Endothelial cell of umbilical vein (primary cell): ENCODE measurements around the gene ERBB4. TPM values are rescaled to one million over a fixed set of nuclear protein-coding genes. Genes with fewer than 3 reads are reported as not detected.

Source experiments
- BruUV-seq: library from RNA; stranded (reverse); fragments of 400-500 nt; replicated peaks from 2 replicates; lab custom pipeline; 2021; lab: Mats Ljungman, UMichigan
- CTCF ChIA-PET: fragments of 300-600, 350-600 bp; sonication (Branson Sonifier 250); formaldehyde crosslinking; loops from one replicate; lab custom pipeline; 2021; ENCODE audit warnings: antibody characterized with exemption, inconsistent platforms; lab: Charles Lee
- POLR2A ChIA-PET: fragments of 300-600, 350-600 bp; sonication (Branson Sonifier 250); formaldehyde crosslinking; loops from one replicate; lab custom pipeline; 2021; ENCODE audit warnings: antibody characterized with exemption, inconsistent platforms; lab: Charles Lee
- DNase-seq: peaks from one replicate; pipeline ENCODE4 v3.0.0-alpha.2; 2011; ENCODE audit warnings: low read depth, low spot score
- FAIRE-seq: peaks from 2 replicates; lab custom pipeline; 2011; peaks lifted over from hg19 to GRCh38; lab: Jason Lieb, UNC
- H2AFZ ChIP-seq: 2 replicates; pipeline ENCODE4 v1.6.0; 2012; ENCODE audit warnings: low read depth, low read length, control low read depth, inconsistent platforms
- H3K27ac ChIP-seq: 2 replicates; pipeline ENCODE4 v1.5.1; 2011; ENCODE audit warnings: low read depth, mild to moderate bottlenecking, control low read depth, low read length, moderate library complexity; ENCODE audit not compliant: insufficient read depth
- H3K27me3 ChIP-seq, 2 experiments: 2 replicates each; pipeline versions ENCODE4 v1.6.0 to v1.6.1; 2011; ENCODE audit warnings: low read length in 2 of 2, mixed read lengths in 1 of 2; ENCODE audit not compliant: control insufficient read depth in 2 of 2, insufficient read depth in 2 of 2
- H3K36me3 ChIP-seq, 2 experiments: 2 replicates in 1 of 2; 3 replicates in 1 of 2; pipeline ENCODE4 v1.5.1; 2011; ENCODE audit warnings: low read length in 2 of 2, mild to moderate bottlenecking in 1 of 2, moderate library complexity in 1 of 2; ENCODE audit not compliant: control insufficient read depth in 2 of 2, insufficient read depth in 2 of 2; ENCODE audit errors: extremely low read depth in 1 of 2
- H3K4me1 ChIP-seq: 3 replicates; pipeline ENCODE4 v1.5.1; 2011; ENCODE audit warnings: mild to moderate bottlenecking, low read length; ENCODE audit not compliant: control insufficient read depth, insufficient read depth; ENCODE audit errors: extremely low read depth
- H3K4me2 ChIP-seq: 2 replicates; pipeline ENCODE4 v1.6.1; 2011; ENCODE audit warnings: low read length, control low read depth, mixed read lengths; ENCODE audit not compliant: insufficient read depth
- H3K4me3 ChIP-seq, 3 experiments: fragments of 200-600 bp in 1 of 3; sonication (generic), shearing (Covaris generic) in 1 of 3; replicated peaks in 1 of 3; 2 replicates each; pipeline ENCODE4 v1.5.1; 2011 to 2016; ENCODE audit warnings: control low read depth in 3 of 3, low read length in 3 of 3, mild to moderate bottlenecking in 2 of 3, inconsistent platforms in 1 of 3, low read depth in 1 of 3, moderate library complexity in 1 of 3; ENCODE audit not compliant: insufficient read depth in 1 of 3
- H3K79me2 ChIP-seq: 2 replicates; pipeline ENCODE4 v1.6.0; 2012; ENCODE audit warnings: low read length, inconsistent platforms; ENCODE audit not compliant: control insufficient read depth, insufficient read depth
- H3K9ac ChIP-seq: replicated peaks from 2 replicates; pipeline ENCODE3; 2011; ENCODE audit warnings: low read length, control low read depth; ENCODE audit not compliant: insufficient read depth; ENCODE audit errors: extremely low read depth
- H3K9me1 ChIP-seq: replicated peaks from 3 replicates; pipeline ENCODE4 v1.6.0; 2011; ENCODE audit warnings: mild to moderate bottlenecking, low read length; ENCODE audit not compliant: control insufficient read depth, insufficient read depth; ENCODE audit errors: extremely low read depth
- H3K9me3 ChIP-seq: replicated peaks from 2 replicates; pipeline ENCODE4 v1.5.1; 2012; ENCODE audit warnings: low read length, inconsistent platforms; ENCODE audit not compliant: control insufficient read depth, insufficient read depth
- H4K20me1 ChIP-seq: replicated peaks from 2 replicates; pipeline ENCODE3; 2011; ENCODE audit warnings: mild to moderate bottlenecking, low read length; ENCODE audit not compliant: control insufficient read depth, insufficient read depth; ENCODE audit errors: extremely low read depth
- EZH2 ChIP-seq: IDR thresholded peaks from 2 replicates; pipeline ENCODE4 v1.6.1; 2012; ENCODE audit warnings: borderline replicate concordance, low read depth, mild to moderate bottlenecking, moderate library complexity, low read length, inconsistent platforms; ENCODE audit not compliant: severe bottlenecking
- FOS ChIP-seq: IDR thresholded peaks from 2 replicates; pipeline ENCODE4 v1.6.1; 2011; ENCODE audit warnings: mild to moderate bottlenecking, low read length, moderate library complexity, borderline replicate concordance; ENCODE audit not compliant: insufficient read depth
- GATA2 ChIP-seq: IDR thresholded peaks from 2 replicates; pipeline ENCODE4 v1.7.0; 2011; ENCODE audit warnings: low read depth, mild to moderate bottlenecking, moderate library complexity, mixed read lengths, low read length; ENCODE audit not compliant: insufficient read length, insufficient read depth
- JUN ChIP-seq: IDR thresholded peaks from 2 replicates; pipeline ENCODE4 v1.6.1; 2011; ENCODE audit warnings: borderline replicate concordance, low read depth; ENCODE audit not compliant: insufficient read length, insufficient read depth
- MYC ChIP-seq: IDR thresholded peaks from one replicate; pipeline ENCODE4 v1.6.1; 2011; ENCODE audit warnings: mild to moderate bottlenecking, low read depth, low read length
- POLR2A ChIP-seq: IDR thresholded peaks from 2 replicates; pipeline ENCODE4 v1.6.1; 2012; ENCODE audit warnings: low read depth, mild to moderate bottlenecking, control low read depth, low read length
- POLR2AphosphoS5 ChIP-seq: IDR thresholded peaks from 2 replicates; pipeline ENCODE4 v1.6.1; 2012; ENCODE audit warnings: low read depth, mild to moderate bottlenecking, control low read depth, low read length, moderate library complexity; ENCODE audit not compliant: insufficient read depth
- dilution Hi-C: fragments of 300-500 bp; cut with MboI; formaldehyde crosslinking; loops from one replicate; pipeline ENCODE4 v1.15.0; 2019; ENCODE audit warnings: low sequenced_read_pairs; ENCODE audit not compliant: extremely low pct_ligation_motif_present
- intact Hi-C: fragments of 100-400 bp; cut with micrococcal nuclease; formaldehyde crosslinking; loops from one replicate; pipeline ENCODE4 v1.10.0; 2022
- polyA plus RNA-seq, 4 experiments: library from polyadenylated mRNA; depleted of rRNA in 3 of 4; stranded (reverse) in 3 of 4; unstranded in 1 of 4; fragments of >200 nt; gene quantifications; 2 replicates each; pipeline versions ENCODE4 v1.2.1 to v1.2.3, GENCODE V29; 2011 to 2012; ENCODE audit warnings: missing spikeins in 1 of 4
- total RNA-seq: library from RNA; stranded (reverse); gene quantifications from 2 replicates; pipeline ENCODE4 v1.2.3, GENCODE V29; 2021
- TF ChIP-seq, protein P1 (sequence below), 2 donors: IDR thresholded peaks; 1 replicate in 1 of 2; 2 replicates in 1 of 2; pipeline ENCODE4 v1.5.1; 2011; ENCODE audit warnings: low read length in 2 of 2, mild to moderate bottlenecking in 2 of 2, moderate library complexity in 2 of 2, control low read depth in 1 of 2, inconsistent platforms in 1 of 2, low read depth in 1 of 2; ENCODE audit not compliant: insufficient read depth in 1 of 2; ENCODE audit errors: extremely low read depth in 1 of 2
- TF ChIP-seq, protein P2 (sequence below): IDR thresholded peaks from 2 replicates; pipeline ENCODE4 v1.6.1; 2011; ENCODE audit not compliant: insufficient read depth, insufficient read length

The ERBB4 gene
- total and polyA plus RNA-seq, 2 donors (not counting 3 experiments of a cell fraction or from before 2014, with no cell fraction given): 0.01 to 0.27 TPM

DNA sequence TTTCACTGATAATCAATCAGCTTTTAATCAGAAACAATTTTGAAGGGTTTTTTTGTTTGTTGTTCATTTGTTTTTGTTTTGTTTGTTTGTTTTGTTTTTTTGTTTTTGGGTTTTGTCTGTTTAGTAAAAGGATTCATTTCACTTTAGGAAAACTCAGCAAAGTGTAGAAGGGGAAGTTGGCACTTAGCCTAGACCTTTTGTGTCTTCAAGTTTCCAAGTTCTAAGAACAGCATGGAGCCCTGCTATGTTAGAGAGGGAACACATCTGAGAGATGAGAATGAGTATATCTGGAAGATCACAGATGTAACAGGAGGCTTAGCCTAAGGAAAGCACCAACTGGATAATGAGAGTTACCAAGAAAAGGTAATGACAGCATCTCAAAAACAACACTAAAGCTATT, 501.5 kb downstream of the ERBB4 start:
- H3K4me2 ChIP-seq: no peak overlapping the region
- no peaks in the 10 kb centered on the region for H3K27me3 ChIP-seq
- H3K4me1 ChIP-seq: peaks cover 41% of the 10 kb centered on the region
- no TSS peak for BruUV-seq
- TF ChIP-seq POLR2A: no peak
- TF ChIP-seq JUN: no peak
- no peak for TF ChIP-seq MYC
- TF ChIP-seq POLR2AphosphoS5: no peak
- intact Hi-C loops: no loop called here
- no peaks in the 10 kb centered on the region for H3K9me3 ChIP-seq
- no peaks in the 10 kb centered on the region for H4K20me1 ChIP-seq
- no peaks in the 10 kb centered on the region for H3K79me2 ChIP-seq
- ChIA-PET CTCF (interaction anchor here (5.4 kb wide), 1 partner anchor 32 kb away, joined by 19 read pairs; no protein-coding TSS in a partner anchor), POLR2A (no interaction called here)
- H2AFZ ChIP-seq: no peak overlapping the region
- H3K36me3 ChIP-seq: no peaks in the 10 kb centered on the region
- FAIRE-seq: no peak
- dilution Hi-C loops: no loop called here
- H3K4me3 ChIP-seq: no peak overlapping the region
- DNase-seq: no peak
- H3K9me1 ChIP-seq: no peaks in the 10 kb centered on the region
- H3K27ac ChIP-seq: no peak overlapping the region
- no peak overlapping the region for H3K9ac ChIP-seq

DNA sequence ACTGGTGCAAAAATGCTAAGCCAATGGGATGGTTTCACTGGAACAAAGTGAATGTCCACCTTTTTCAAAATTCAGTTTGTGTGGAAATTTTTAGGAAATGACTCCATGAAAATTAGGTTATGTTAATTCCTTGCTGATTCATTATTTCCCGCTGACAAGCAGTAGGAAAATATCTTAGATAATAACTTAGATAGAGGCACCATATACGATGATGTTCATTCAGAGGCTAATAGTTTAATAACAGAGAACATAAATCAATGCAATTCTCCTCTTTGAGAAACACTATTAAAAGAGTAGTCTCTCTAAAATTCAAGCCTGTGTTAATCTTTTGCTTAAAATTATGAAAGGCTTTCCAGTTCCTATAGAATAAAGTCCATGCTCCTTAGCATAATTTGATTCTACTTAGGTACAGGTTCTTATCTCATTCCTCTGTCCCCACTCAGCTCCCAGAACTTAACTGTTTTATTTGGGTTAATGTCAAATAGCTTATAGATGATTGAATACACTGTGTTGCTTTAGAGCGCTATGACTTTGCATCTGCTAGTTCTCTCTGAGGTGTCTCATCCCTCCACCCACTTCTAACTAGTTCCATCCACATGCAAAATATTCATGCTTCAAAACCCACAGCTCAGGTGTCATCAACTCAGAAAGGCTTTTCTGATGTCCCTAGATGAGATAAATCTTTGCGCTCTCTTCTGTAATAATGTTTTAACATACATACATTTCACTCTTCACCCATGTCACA, 503.6 kb downstream of the ERBB4 start:
- H3K4me2 ChIP-seq: peak overlapping the region; percentile 93
- ChIA-PET POLR2A (interaction anchor here (0.6 kb wide), 1 partner anchor 168 kb away, joined by 7 read pairs; no protein-coding TSS in a partner anchor), CTCF (interaction anchor here (0.7 to 5.4 kb wide), 4 partner anchors 8 to 215 kb away, joined by 3 to 19 read pairs (median 5); no protein-coding TSS in a partner anchor)
- H3K9ac ChIP-seq: no peak overlapping the region
- H4K20me1 ChIP-seq: no peaks in the 10 kb centered on the region
- H3K27ac ChIP-seq: peak overlapping the region; percentile 82
- H3K79me2 ChIP-seq: no peaks in the 10 kb centered on the region
- no peaks in the 10 kb centered on the region for H3K36me3 ChIP-seq
- intact Hi-C loops: loop anchor here (5.0 kb wide), 1 partner anchor 502 kb away; the partner anchor contains the start of gene ERBB4
- no peaks in the 10 kb centered on the region for H3K9me3 ChIP-seq
- TSS peak; percentile 28 for BruUV-seq
- peaks cover 47% of the 10 kb centered on the region for H3K4me1 ChIP-seq
- DNase-seq (peak; percentile 51), FAIRE-seq (peak; percentile 63)
- no peaks in the 10 kb centered on the region for H3K27me3 ChIP-seq
- dilution Hi-C loops: no loop called here
- no peaks in the 10 kb centered on the region for H3K9me1 ChIP-seq
- peak overlapping the region; percentile 52 for H2AFZ ChIP-seq
- H3K4me3 ChIP-seq: no peak overlapping the region
- TF ChIP-seq, protein P1, sequence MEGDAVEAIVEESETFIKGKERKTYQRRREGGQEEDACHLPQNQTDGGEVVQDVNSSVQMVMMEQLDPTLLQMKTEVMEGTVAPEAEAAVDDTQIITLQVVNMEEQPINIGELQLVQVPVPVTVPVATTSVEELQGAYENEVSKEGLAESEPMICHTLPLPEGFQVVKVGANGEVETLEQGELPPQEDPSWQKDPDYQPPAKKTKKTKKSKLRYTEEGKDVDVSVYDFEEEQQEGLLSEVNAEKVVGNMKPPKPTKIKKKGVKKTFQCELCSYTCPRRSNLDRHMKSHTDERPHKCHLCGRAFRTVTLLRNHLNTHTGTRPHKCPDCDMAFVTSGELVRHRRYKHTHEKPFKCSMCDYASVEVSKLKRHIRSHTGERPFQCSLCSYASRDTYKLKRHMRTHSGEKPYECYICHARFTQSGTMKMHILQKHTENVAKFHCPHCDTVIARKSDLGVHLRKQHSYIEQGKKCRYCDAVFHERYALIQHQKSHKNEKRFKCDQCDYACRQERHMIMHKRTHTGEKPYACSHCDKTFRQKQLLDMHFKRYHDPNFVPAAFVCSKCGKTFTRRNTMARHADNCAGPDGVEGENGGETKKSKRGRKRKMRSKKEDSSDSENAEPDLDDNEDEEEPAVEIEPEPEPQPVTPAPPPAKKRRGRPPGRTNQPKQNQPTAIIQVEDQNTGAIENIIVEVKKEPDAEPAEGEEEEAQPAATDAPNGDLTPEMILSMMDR (IDR thresholded peaks at IDR 0.05; ENCODE audit: extremely low read depth in 1 of 2, insufficient read depth in 1 of 2, low read depth in 1 of 2, low read length in 2 of 2): no peak
- TF ChIP-seq GATA2 (peak; percentile 81), EZH2 (no peak), JUN (peak; percentile 23), POLR2AphosphoS5 (no peak), FOS (peak; percentile 71), MYC (no peak), POLR2A (no peak)
- TF ChIP-seq, protein P2, sequence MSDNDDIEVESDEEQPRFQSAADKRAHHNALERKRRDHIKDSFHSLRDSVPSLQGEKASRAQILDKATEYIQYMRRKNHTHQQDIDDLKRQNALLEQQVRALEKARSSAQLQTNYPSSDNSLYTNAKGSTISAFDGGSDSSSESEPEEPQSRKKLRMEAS: no peak
